Measurements from ENCODE around the gene BMP7. TPM values are rescaled to one million over a fixed set of nuclear protein-coding genes. Genes with fewer than 3 reads are reported as not detected.

Gene BMP7
- total RNA-seq, 3 donors from 2014 or later: 1.7 to 2.8 (median 2.0) TPM

DNA sequence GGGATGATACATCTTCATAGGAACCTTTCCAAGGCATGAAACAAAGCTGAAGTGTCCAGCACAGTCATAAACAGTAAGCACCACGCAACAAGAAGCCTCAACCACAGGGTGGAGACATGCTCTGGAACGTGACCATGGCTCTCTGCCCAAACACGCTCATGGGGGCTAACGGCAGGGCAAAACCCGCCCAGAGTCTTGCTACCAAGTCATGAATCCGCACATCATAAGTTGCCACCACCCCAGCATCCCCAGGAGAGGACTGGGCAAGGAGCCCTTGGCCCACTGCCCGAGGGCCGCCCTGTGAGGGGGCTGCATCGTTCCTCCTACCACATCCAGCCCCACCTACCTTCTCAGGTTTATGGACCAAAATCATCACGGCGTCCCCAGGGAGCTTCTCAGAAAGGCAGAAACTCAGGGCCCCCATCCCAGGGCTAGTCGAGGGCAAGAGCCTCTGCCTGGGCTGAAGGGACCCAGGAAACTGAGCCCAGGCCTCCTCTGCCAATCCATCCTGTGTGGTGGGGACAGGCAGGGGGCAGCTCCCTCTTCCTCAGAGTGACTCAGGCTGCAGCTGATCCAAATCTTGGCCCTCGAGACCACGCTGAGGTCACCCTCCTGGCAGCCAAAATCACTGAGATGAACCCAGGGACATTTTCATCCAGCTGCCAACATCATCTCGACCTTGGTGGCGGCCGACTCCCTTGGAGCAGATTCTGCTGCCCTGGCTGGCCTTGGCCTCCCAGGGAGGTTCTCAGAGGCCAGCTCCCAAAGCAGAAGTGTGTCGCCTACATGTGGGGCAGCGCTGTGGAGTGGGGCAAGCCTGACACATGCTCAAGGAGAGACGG lies 42.6 kb downstream of the BMP7 start:
- H3K4me3 ChIP-seq: no peak overlapping the region
- peak in 2 of 3 donors; percentile 21 to 33 for DNase-seq
- peak; percentile 37 for ATAC-seq
- no peaks in the 10 kb centered on the region for H3K4me1 ChIP-seq (ENCODE audit: low read depth)
- H3K9me3 ChIP-seq: no peaks in the 10 kb centered on the region
- no peaks in the 10 kb centered on the region for H3K36me3 ChIP-seq (ENCODE audit: low read depth)
- TF ChIP-seq, protein P1, sequence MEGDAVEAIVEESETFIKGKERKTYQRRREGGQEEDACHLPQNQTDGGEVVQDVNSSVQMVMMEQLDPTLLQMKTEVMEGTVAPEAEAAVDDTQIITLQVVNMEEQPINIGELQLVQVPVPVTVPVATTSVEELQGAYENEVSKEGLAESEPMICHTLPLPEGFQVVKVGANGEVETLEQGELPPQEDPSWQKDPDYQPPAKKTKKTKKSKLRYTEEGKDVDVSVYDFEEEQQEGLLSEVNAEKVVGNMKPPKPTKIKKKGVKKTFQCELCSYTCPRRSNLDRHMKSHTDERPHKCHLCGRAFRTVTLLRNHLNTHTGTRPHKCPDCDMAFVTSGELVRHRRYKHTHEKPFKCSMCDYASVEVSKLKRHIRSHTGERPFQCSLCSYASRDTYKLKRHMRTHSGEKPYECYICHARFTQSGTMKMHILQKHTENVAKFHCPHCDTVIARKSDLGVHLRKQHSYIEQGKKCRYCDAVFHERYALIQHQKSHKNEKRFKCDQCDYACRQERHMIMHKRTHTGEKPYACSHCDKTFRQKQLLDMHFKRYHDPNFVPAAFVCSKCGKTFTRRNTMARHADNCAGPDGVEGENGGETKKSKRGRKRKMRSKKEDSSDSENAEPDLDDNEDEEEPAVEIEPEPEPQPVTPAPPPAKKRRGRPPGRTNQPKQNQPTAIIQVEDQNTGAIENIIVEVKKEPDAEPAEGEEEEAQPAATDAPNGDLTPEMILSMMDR (IDR thresholded peaks at IDR 0.05): no peak
- intact Hi-C loops (cut with DNase I, micrococcal nuclease): no loop called here

DNA sequence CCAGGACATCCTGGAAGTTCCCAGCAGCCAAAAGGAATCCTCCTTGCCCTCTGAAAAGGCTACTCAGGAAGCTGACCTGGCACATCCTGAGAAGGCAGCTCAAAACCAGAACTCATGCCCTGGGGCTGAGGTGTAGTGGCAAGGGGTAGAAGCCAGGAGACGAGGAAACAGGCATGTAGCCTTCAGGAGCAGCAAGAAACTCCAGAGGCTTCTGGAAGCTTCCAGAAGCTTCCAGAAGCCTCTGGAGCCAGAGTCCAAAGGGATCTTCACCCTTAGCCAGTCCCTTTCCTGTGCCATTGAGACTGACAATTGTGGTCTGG lies 43.9 kb downstream of the BMP7 start:
- H3K4me1 ChIP-seq (ENCODE audit: low read depth): no peaks in the 10 kb centered on the region
- no peaks in the 10 kb centered on the region for H3K9me3 ChIP-seq
- TF ChIP-seq, protein P1 (IDR thresholded peaks at IDR 0.05): no peak
- no peak for ATAC-seq
- intact Hi-C loops (cut with DNase I, micrococcal nuclease): no loop called here
- H3K4me3 ChIP-seq: no peak overlapping the region
- no peaks in the 10 kb centered on the region for H3K36me3 ChIP-seq (ENCODE audit: low read depth)
- DNase-seq: no peak

GRCh38 chr20:57221916-57222630 lies 44.4 kb downstream of the BMP7 start:
- ATAC-seq (no peak), DNase-seq (no peak)
- Histone ChIP-seq H3K4me3 (no peak overlapping the region), H3K4me1 (ENCODE audit: low read depth) (no peaks in the 10 kb centered on the region), H3K36me3 (ENCODE audit: low read depth) (no peaks in the 10 kb centered on the region), H3K9me3 (no peaks in the 10 kb centered on the region)
- intact Hi-C loops (cut with DNase I, micrococcal nuclease): no loop called here
- TF ChIP-seq, protein P1 (IDR thresholded peaks at IDR 0.05): no peak

DNA sequence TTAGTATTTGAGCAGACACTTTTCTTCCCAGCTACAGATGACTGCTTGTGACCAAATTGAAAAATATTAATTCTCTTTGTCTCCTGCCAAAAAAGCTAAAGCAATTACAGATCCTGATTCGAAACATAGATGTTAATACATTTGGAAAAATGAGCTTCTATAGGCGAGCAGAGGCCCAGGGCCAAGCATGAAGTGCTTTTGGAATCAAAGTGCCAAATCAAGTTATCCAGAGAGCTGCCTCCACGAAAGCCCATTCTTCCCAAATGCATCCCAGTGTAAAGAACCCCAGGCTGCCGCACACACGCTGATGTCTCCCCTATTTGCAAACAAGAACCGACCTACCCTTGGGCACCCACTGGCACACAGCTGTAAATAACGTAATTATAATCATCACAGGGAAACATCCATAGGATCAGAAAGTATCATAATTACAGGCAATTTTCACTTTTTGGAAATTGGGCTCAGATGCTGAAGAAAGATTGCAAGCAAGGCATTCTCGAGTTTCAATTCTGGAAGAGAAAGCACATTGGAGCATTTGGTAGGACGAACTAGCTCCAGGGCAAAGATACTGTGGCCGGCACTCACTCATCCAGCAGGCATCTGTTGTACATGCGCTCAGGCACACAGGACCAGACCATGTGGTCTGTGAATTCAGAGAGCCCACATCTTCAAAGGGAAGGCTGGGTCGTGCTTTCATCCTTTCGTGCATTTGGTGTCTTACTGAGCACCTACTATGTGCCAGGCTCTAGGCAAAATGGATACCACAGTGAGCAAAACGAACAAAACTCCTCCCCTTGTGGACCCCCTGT lies 45.9 kb downstream of the BMP7 start:
- intact Hi-C loops (cut with DNase I, micrococcal nuclease): no loop called here
- DNase-seq (no peak), ATAC-seq (no peak)
- no peaks in the 10 kb centered on the region for H3K36me3 ChIP-seq (ENCODE audit: low read depth)
- H3K4me1 ChIP-seq (ENCODE audit: low read depth): no peaks in the 10 kb centered on the region
- TF ChIP-seq, protein P1 (IDR thresholded peaks at IDR 0.05): no peak
- no peak overlapping the region for H3K4me3 ChIP-seq
- H3K9me3 ChIP-seq: no peaks in the 10 kb centered on the region

DNA sequence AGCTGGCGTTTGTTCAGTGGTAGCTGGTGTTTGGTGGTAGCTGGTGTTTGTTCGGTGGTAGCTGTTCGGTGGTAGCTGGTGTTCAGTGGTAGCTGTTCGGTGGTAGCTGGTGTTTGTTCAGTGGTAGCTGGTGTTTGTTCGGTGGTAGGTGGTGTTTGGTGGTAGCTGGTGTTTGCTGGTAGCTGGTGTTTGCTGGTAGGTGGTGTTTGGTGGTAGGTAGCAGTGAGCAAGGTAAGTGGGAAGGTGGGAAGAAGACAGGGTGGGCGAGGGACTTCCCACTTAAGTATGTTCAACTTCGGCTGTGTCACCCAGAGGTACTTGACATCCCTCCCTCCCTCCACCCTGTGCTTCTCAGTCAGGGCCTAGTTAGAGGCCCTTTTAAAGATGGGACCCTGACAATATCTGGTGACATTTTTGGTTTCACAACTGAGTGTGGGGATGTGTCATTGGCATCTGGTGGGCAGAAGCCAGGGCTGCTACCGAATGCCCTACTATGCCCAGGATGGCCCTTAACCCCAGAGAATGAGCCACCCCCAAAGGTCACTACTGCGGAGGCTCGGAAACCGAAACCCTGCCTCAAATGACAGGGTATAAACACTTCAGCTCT lies 47.3 kb downstream of the BMP7 start:
- no peak for ATAC-seq
- Histone ChIP-seq H3K9me3 (no peaks in the 10 kb centered on the region), H3K4me3 (no peak overlapping the region), H3K36me3 (ENCODE audit: low read depth) (no peaks in the 10 kb centered on the region), H3K4me1 (ENCODE audit: low read depth) (no peaks in the 10 kb centered on the region)
- TF ChIP-seq, protein P1 (IDR thresholded peaks at IDR 0.05): no peak
- intact Hi-C loops (cut with DNase I, micrococcal nuclease): no loop called here
- no peak for DNase-seq

Data from mucosa of descending colon (tissue), 3 donors.